ENCODE data around the gene DCANP1.

GRCh38 chr5:135446206-135446605, 942 bp downstream of the DCANP1 start:
- TF ChIP-seq ZNF749 (CRISPR knock-in tag; IDR thresholded peaks at IDR 0.05; ENCODE audit: borderline replicate concordance) (no peak), MAX (IDR thresholded peaks at IDR 0.05) (no peak), ZBTB40 (IDR thresholded peaks at IDR 0.05) (no peak), ZBTB40 (CRISPR knock-in tag; IDR thresholded peaks at IDR 0.05) (no peak), ZBTB8A (CRISPR knock-in tag; IDR thresholded peaks at IDR 0.05; ENCODE audit: borderline replicate concordance, low read depth) (no peak), ZNF207 (IDR thresholded peaks at IDR 0.05; ENCODE audit: borderline replicate concordance) (no peak), MXI1 (IDR thresholded peaks at IDR 0.05; ENCODE audit: borderline replicate concordance, low read depth, low read length) (no peak), E2F1 (CRISPR knock-in tag; IDR thresholded peaks at IDR 0.05) (no peak)

Data from HepG2 (cell line).